ENCODE data around the gene IRX6.

The IRX6 gene

DNA sequence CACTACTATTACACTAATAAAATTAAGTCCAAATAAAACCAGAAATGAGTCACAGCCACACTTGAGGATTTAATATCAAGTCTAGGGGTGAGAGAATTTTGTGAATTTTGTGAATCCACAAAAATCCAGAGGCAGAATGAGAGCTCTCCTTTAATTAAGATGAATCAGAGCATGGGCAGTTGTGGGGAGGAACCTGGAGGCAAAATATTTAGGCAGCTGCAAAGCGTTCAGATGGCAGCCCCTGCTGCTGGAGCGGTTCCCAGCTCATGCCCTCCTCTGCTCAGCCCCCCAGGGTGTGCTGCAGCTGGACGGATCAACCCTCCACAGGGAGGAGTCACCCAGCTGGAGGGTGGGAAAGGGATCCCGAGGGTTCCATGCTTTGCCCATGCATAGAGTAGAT is 43.4 kb upstream of the IRX6 start:
- TF ChIP-seq, protein P1, sequence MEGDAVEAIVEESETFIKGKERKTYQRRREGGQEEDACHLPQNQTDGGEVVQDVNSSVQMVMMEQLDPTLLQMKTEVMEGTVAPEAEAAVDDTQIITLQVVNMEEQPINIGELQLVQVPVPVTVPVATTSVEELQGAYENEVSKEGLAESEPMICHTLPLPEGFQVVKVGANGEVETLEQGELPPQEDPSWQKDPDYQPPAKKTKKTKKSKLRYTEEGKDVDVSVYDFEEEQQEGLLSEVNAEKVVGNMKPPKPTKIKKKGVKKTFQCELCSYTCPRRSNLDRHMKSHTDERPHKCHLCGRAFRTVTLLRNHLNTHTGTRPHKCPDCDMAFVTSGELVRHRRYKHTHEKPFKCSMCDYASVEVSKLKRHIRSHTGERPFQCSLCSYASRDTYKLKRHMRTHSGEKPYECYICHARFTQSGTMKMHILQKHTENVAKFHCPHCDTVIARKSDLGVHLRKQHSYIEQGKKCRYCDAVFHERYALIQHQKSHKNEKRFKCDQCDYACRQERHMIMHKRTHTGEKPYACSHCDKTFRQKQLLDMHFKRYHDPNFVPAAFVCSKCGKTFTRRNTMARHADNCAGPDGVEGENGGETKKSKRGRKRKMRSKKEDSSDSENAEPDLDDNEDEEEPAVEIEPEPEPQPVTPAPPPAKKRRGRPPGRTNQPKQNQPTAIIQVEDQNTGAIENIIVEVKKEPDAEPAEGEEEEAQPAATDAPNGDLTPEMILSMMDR (conservative IDR thresholded peaks at IDR 0.05; ENCODE audit: low read length) = no peak
- TF ChIP-seq EZH2phosphoT487 (IDR thresholded peaks at IDR 0.05; ENCODE audit: borderline replicate concordance) = no peak
- H4K20me1 ChIP-seq (ENCODE audit: insufficient read depth, low read length, poor library complexity, severe bottlenecking) = no peaks in the 10 kb centered on the region
- no peaks in the 10 kb centered on the region for H3K36me3 ChIP-seq (ENCODE audit: insufficient read depth, low read length)

DNA sequence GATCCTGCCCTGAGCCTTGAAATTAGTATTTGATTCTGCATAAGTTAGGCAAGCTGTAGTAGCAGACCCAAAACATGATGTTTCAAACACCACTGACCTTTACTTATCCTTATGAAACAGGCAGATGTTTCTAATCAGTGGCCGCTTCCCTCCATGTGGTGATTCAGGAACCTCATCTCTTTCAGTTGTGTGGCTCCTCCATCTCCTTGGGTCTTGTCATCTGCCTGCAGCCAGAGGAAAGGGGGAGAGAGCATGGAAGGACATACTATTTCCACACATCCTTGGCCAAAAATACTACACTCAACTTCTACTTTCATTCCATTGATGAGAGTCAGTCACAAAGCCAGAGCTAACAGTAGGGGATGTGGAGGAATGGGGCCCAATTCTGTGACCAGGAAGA is 41.6 kb upstream of the IRX6 start:
- H3K9me2 ChIP-seq (replicated peaks; ENCODE audit: low read depth, low read length) = no peaks in the 10 kb centered on the region
- H3K36me3 ChIP-seq (ENCODE audit: insufficient read depth, low read length) = no peaks in the 10 kb centered on the region
- no peak overlapping the region for H3K9ac ChIP-seq (ENCODE audit: low read depth, low read length, poor library complexity, severe bottlenecking)
- H4K20me1 ChIP-seq (ENCODE audit: insufficient read depth, low read length, poor library complexity, severe bottlenecking) = no peaks in the 10 kb centered on the region
- H3K4me3 ChIP-seq (ENCODE audit: low read length, poor library complexity, severe bottlenecking) = no peak overlapping the region
- no peaks in the 10 kb centered on the region for H3K4me1 ChIP-seq (ENCODE audit: insufficient read depth, low read length, poor library complexity, severe bottlenecking)
- no peaks in the 10 kb centered on the region for H3K79me2 ChIP-seq (ENCODE audit: insufficient read depth, low read length)
- H2AFZ ChIP-seq (ENCODE audit: low read length) = no peak overlapping the region
- H3F3A ChIP-seq (ENCODE audit: low read depth) = no peaks in the 10 kb centered on the region
- no peaks in the 10 kb centered on the region for H3K27me3 ChIP-seq (ENCODE audit: insufficient read depth, low read length, poor library complexity, severe bottlenecking)
- TF ChIP-seq, protein P1 (conservative IDR thresholded peaks at IDR 0.05; ENCODE audit: low read length) = no peak
- no peak for TF ChIP-seq EZH2phosphoT487 (IDR thresholded peaks at IDR 0.05; ENCODE audit: borderline replicate concordance)
- no peaks in the 10 kb centered on the region for H3K9me3 ChIP-seq (ENCODE audit: insufficient read depth, low read depth, low read length)
- no peak overlapping the region for H3K4me2 ChIP-seq (ENCODE audit: low read depth, low read length, poor library complexity, severe bottlenecking)

More for the DNA sequence above, 43.4 kb upstream of the IRX6 start:
- no peaks in the 10 kb centered on the region for H3K9me2 ChIP-seq (replicated peaks; ENCODE audit: low read depth, low read length)
- H3K4me3 ChIP-seq (ENCODE audit: low read length, poor library complexity, severe bottlenecking) = no peak overlapping the region
- no peak overlapping the region for H3K4me2 ChIP-seq (ENCODE audit: low read depth, low read length, poor library complexity, severe bottlenecking)
- H2AFZ ChIP-seq (ENCODE audit: low read length) = no peak overlapping the region
- no peaks in the 10 kb centered on the region for H3K4me1 ChIP-seq (ENCODE audit: insufficient read depth, low read length, poor library complexity, severe bottlenecking)
- no peak overlapping the region for H3K9ac ChIP-seq (ENCODE audit: low read depth, low read length, poor library complexity, severe bottlenecking)
- no peaks in the 10 kb centered on the region for H3K9me3 ChIP-seq (ENCODE audit: insufficient read depth, low read depth, low read length)
- H3K79me2 ChIP-seq (ENCODE audit: insufficient read depth, low read length) = no peaks in the 10 kb centered on the region
- H3K27me3 ChIP-seq (ENCODE audit: insufficient read depth, low read length, poor library complexity, severe bottlenecking) = no peaks in the 10 kb centered on the region
- no peaks in the 10 kb centered on the region for H3F3A ChIP-seq (ENCODE audit: low read depth)

DNA sequence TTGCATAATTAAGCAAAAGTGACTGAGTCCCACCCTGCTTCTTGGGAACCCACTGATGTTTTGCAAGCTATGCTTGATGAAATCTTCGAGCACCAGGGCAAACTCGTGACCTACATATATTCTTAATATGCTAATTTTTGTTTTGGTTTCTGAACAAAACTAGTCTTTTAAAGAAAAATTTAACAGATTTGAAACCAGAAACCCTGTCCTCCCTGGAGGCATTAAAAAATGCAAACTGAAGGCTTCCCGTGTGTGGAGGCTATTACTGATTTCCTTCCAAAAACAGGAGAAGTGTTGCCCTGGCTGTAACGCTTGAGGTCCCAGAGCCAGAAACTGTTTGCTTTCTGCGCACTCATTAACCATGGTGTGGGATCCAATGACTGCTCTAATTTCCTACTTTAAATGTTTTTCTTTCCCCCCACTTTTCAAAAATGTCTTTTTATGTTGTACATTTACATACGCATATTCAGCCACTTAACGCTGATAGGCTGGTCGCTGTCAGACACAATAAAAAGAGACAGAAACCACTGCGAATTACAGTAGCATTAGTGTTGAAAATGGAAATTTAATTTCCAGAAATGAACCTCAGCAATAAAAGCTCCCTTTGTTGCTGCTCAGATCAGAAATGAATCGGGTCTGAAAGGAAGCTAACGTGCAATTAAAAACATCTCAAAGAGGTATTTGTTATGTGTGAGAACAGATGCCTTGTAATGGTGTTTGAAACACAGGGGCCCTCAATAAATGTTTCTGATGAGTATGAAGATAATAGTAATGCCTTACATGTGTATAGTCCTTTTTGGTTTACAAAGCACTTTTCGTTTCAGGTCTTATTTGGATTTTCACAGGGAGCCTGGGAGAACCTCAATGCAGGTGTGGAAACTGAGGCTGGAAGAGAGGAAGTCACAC is 39.9 kb upstream of the IRX6 start:
- Histone ChIP-seq H2AFZ (ENCODE audit: low read length) (no peak overlapping the region), H3K27me3 (ENCODE audit: insufficient read depth, low read length, poor library complexity, severe bottlenecking) (no peaks in the 10 kb centered on the region), H3K4me3 (ENCODE audit: low read length, poor library complexity, severe bottlenecking) (no peak overlapping the region), H3F3A (ENCODE audit: low read depth) (no peaks in the 10 kb centered on the region), H4K20me1 (ENCODE audit: insufficient read depth, low read length, poor library complexity, severe bottlenecking) (no peaks in the 10 kb centered on the region), H3K4me1 (ENCODE audit: insufficient read depth, low read length, poor library complexity, severe bottlenecking) (no peaks in the 10 kb centered on the region), H3K4me2 (ENCODE audit: low read depth, low read length, poor library complexity, severe bottlenecking) (no peak overlapping the region), H3K9me2 (replicated peaks; ENCODE audit: low read depth, low read length) (no peaks in the 10 kb centered on the region), H3K79me2 (ENCODE audit: insufficient read depth, low read length) (no peaks in the 10 kb centered on the region), H3K9ac (ENCODE audit: low read depth, low read length, poor library complexity, severe bottlenecking) (no peak overlapping the region), H3K36me3 (ENCODE audit: insufficient read depth, low read length) (no peaks in the 10 kb centered on the region), H3K9me3 (ENCODE audit: insufficient read depth, low read depth, low read length) (no peaks in the 10 kb centered on the region)
- no peak for TF ChIP-seq EZH2phosphoT487 (IDR thresholded peaks at IDR 0.05; ENCODE audit: borderline replicate concordance)
- TF ChIP-seq, protein P1 (conservative IDR thresholded peaks at IDR 0.05; ENCODE audit: low read length) = no peak
